GM12878 (cell line): ENCODE measurements around the gene SERPINI1. TPM values are rescaled to one million over a fixed set of nuclear protein-coding genes. Genes with fewer than 3 reads are reported as not detected.

ENCODE experiments used
- ATAC-seq: fragments of 200-7000 bp; cut with Tn5 transposase; 3 replicates; pipeline ENCODE4 v1.9.1; 2020; ENCODE audit warnings: mild to moderate bottlenecking, moderate library complexity
- BruUV-seq: library from RNA; stranded (reverse); fragments of 400-500 nt; replicated peaks from 2 replicates; lab custom pipeline; 2021; lab: Mats Ljungman, UMichigan
- CTCF ChIA-PET: fragments of 300-600 bp; sonication (Branson Sonifier 250); formaldehyde crosslinking; extraction: SDS; loops from one replicate; lab custom pipeline; 2021; ENCODE audit warnings: inconsistent platforms; lab: Yijun Ruan, JAX
- POLR2A ChIA-PET: fragments of 350-600 bp; formaldehyde crosslinking; extraction: SDS; loops from one replicate; lab custom pipeline; 2021; ENCODE audit warnings: inconsistent platforms; lab: Charles Lee
- RAD21 ChIA-PET: fragments of 300-600 bp; sonication (Branson Sonifier 250); formaldehyde crosslinking; loops from one replicate; lab custom pipeline; 2023; ENCODE audit warnings: antibody characterized with exemption; ENCODE audit not compliant: unreplicated experiment; lab: Charles Lee
- SMC1A ChIA-PET: fragments of 300-600 bp; sonication (Branson Sonifier 250); formaldehyde crosslinking; loops from one replicate; lab custom pipeline; 2023; ENCODE audit not compliant: unreplicated experiment, uncharacterized antibody; lab: Charles Lee
- DNase-seq: peaks from one replicate; pipeline ENCODE4 v3.0.0-alpha.2; 2011; ENCODE audit warnings: low read depth, low spot score
- FAIRE-seq: peaks from 3 replicates; lab custom pipeline; 2011; peaks lifted over from hg19 to GRCh38; lab: Jason Lieb, UNC
- H2AFZ ChIP-seq: 2 replicates; pipeline ENCODE4 v1.6.0; 2011; ENCODE audit warnings: low read depth, low read length, control low read depth; ENCODE audit not compliant: control insufficient read depth
- H3K27ac ChIP-seq: 2 replicates; pipeline ENCODE4 v1.5.1; 2011; ENCODE audit warnings: control low read depth; ENCODE audit not compliant: control insufficient read depth, insufficient read depth
- H3K27me3 ChIP-seq, 2 experiments: replicated peaks in 1 of 2; 2 replicates each; pipeline versions ENCODE4 v1.6.0 to v1.6.1; 2011; ENCODE audit warnings: low read length in 1 of 2; ENCODE audit not compliant: control insufficient read depth in 2 of 2, insufficient read depth in 2 of 2
- H3K36me3 ChIP-seq, 2 experiments: 2 replicates each; pipeline ENCODE4 v1.5.1; 2011; ENCODE audit warnings: low read length in 1 of 2; ENCODE audit not compliant: control insufficient read depth in 2 of 2, insufficient read depth in 2 of 2
- H3K4me1 ChIP-seq: 2 replicates; pipeline ENCODE4 v1.6.1; 2011; ENCODE audit warnings: mild to moderate bottlenecking, low read length, moderate library complexity, mixed read lengths; ENCODE audit not compliant: control insufficient read depth, insufficient read depth
- H3K4me2 ChIP-seq: 2 replicates; pipeline ENCODE4 v1.6.0; 2011; ENCODE audit warnings: control low read depth; ENCODE audit not compliant: control insufficient read depth, insufficient read depth
- H3K4me3 ChIP-seq: fragments of 200-600 bp; sonication (generic); 2 replicates; pipeline ENCODE4 v1.5.1; 2016
- H3K79me2 ChIP-seq: 2 replicates; pipeline ENCODE4 v1.6.0; 2011; ENCODE audit warnings: low read length; ENCODE audit not compliant: control insufficient read depth, insufficient read depth
- H3K9ac ChIP-seq: 2 replicates; pipeline ENCODE4 v1.8.0; 2011; ENCODE audit warnings: low read length, control low read depth, mixed read lengths; ENCODE audit not compliant: control insufficient read depth, insufficient read depth
- H3K9me3 ChIP-seq: replicated peaks from 3 replicates; pipeline ENCODE4 v1.5.1; 2011; ENCODE audit warnings: mild to moderate bottlenecking, low read length; ENCODE audit not compliant: control insufficient read depth, insufficient read depth
- H4K20me1 ChIP-seq: 2 replicates; pipeline ENCODE4 v1.6.0; 2011; ENCODE audit not compliant: control insufficient read depth, insufficient read depth
- ATF3 ChIP-seq: IDR thresholded peaks from 2 replicates; pipeline ENCODE4 v1.6.1; 2011; ENCODE audit warnings: low read depth, mild to moderate bottlenecking, low read length, moderate library complexity, borderline replicate concordance; ENCODE audit errors: extremely low read depth
- CEBPB ChIP-seq, 2 experiments: fragments of 150-350 bp in 1 of 2; IDR thresholded peaks; 2 replicates each; pipeline ENCODE4 v1.6.1; 2012 to 2014; ENCODE audit warnings: low read depth in 2 of 2, low read length in 2 of 2, borderline replicate concordance in 1 of 2, inconsistent platforms in 1 of 2
- E2F4 ChIP-seq: IDR thresholded peaks from 2 replicates; pipeline ENCODE4 v1.6.1; 2012; ENCODE audit warnings: low read depth, low read length, improper control_type of control experiment
- FOXK2 ChIP-seq: fragments of 450-650 bp; IDR thresholded peaks from 2 replicates; pipeline ENCODE4 v1.6.1; 2017; ENCODE audit warnings: mild to moderate bottlenecking, moderate library complexity
- HDAC6 ChIP-seq: fragments of 200-600 bp; sonication (generic); IDR thresholded peaks from one replicate; pipeline ENCODE4 v1.8.0; 2017; ENCODE audit warnings: antibody characterized with exemption; ENCODE audit not compliant: unreplicated experiment
- HDGF ChIP-seq: fragments of 450-650 bp; IDR thresholded peaks from 2 replicates; pipeline ENCODE4 v1.6.1; 2016; ENCODE audit warnings: antibody characterized with exemption
- NBN ChIP-seq: fragments of 450-650 bp; IDR thresholded peaks from 2 replicates; pipeline ENCODE4 v1.6.1; 2016
- NFYB ChIP-seq: IDR thresholded peaks from 2 replicates; pipeline ENCODE4 v1.6.1; 2011; ENCODE audit warnings: low read depth, mild to moderate bottlenecking, low read length, improper control_type of control experiment, moderate library complexity; ENCODE audit not compliant: insufficient read depth
- NR2C2 ChIP-seq: IDR thresholded peaks from 2 replicates; pipeline ENCODE4 v1.6.1; 2011; ENCODE audit warnings: borderline replicate concordance, low read depth; ENCODE audit not compliant: control insufficient read depth, insufficient read length
- POLR2AphosphoS5 ChIP-seq: IDR thresholded peaks from 2 replicates; pipeline ENCODE4 v1.6.1; 2011; ENCODE audit warnings: mild to moderate bottlenecking, low read length, inconsistent platforms
- SMC3 ChIP-seq: IDR thresholded peaks from 2 replicates; pipeline ENCODE4 v1.6.1; 2011; ENCODE audit warnings: low read length, improper control_type of control experiment, borderline replicate concordance
- SREBF2 ChIP-seq: IDR thresholded peaks from 2 replicates; pipeline ENCODE4 v1.6.1; 2012; ENCODE audit warnings: mild to moderate bottlenecking, low read length
- TARDBP ChIP-seq: IDR thresholded peaks from 2 replicates; pipeline ENCODE4 v1.6.1; 2016; ENCODE audit warnings: borderline replicate concordance
- TBL1XR1 ChIP-seq: IDR thresholded peaks from 2 replicates; pipeline ENCODE4 v1.6.1; 2012; ENCODE audit warnings: low read depth, low read length, improper control_type of control experiment
- ZBTB33 ChIP-seq: fragments of 450-650 bp; IDR thresholded peaks from 2 replicates; pipeline ENCODE4 v1.6.1; 2017; ENCODE audit warnings: mild to moderate bottlenecking
- ZZZ3 ChIP-seq: IDR thresholded peaks from 2 replicates; pipeline ENCODE4 v1.6.1; 2011; ENCODE audit warnings: low read depth; ENCODE audit not compliant: control insufficient read depth, insufficient read length
- WGBS: methylation state at CpG from one replicate; pipeline ENCODE4 v1.1.6; 2016; ENCODE audit warnings: low lambda C conversion rate; ENCODE audit not compliant: insufficient replicate concordance, insufficient coverage; ENCODE audit errors: missing lambda C conversion rate; 5-methylcytosine and 5-hydroxymethylcytosine counted together
- in situ Hi-C: fragments of 300-500 bp; cut with MboI; formaldehyde crosslinking; loops from 9 replicates; pipeline ENCODE4 v1.14.3; 2018; ENCODE audit warnings: mixed read lengths
- intact Hi-C: fragments of 100-400 bp; cut with micrococcal nuclease; formaldehyde crosslinking; loops from one replicate; pipeline ENCODE4 v1.14.2; 2022; ENCODE audit not compliant: unreplicated experiment
- polyA plus RNA-seq, 11 experiments: library from polyadenylated mRNA; depleted of rRNA in 4 of 11; unstranded in 6 of 11; stranded (reverse) in 5 of 11; fragments of >200 nt; fragmentation: Nextera tagmentation in 4 of 11; fragmentation: Illumina TruSeq in 1 of 11; extraction: Ambion mirVana in 4 of 11; extraction: Trizol in 1 of 11; gene quantifications; 1 replicate in 1 of 11; 2 replicates in 10 of 11; pipeline versions ENCODE4 v1.2.1 to v1.2.3, GENCODE V29; 2011 to 2016; ENCODE audit warnings: inconsistent platforms in 2 of 11, missing spikeins in 2 of 11, low read depth in 1 of 11
- total RNA-seq, 4 experiments: library from RNA; depleted of rRNA in 3 of 4; stranded (reverse); fragments of >200 nt in 3 of 4; fragmentation: Illumina TruSeq in 1 of 4; extraction: Trizol in 1 of 4; gene quantifications; 2 replicates each; pipeline versions ENCODE4 v1.2.1 to v1.2.3, GENCODE V29; 2013 to 2021

The SERPINI1 gene
- total and polyA plus RNA-seq, 10 of the 15 experiments (the other 5 are each of a cell fraction or from before 2014, with no cell fraction given): 1.5 to 7.6 (median 3.6) TPM

GRCh38 chr3:167785790-167786189, 50.3 kb downstream of the SERPINI1 start:
- no peaks in the 10 kb centered on the region for H4K20me1 ChIP-seq
- ChIA-PET SMC1A (no interaction called here), POLR2A (no interaction called here), CTCF (no interaction called here), RAD21 (no interaction called here)
- FAIRE-seq (no peak), DNase-seq (no peak), ATAC-seq (no peak)
- no peaks in the 10 kb centered on the region for H3K36me3 ChIP-seq
- BruUV-seq: no TSS peak
- no peak overlapping the region for H2AFZ ChIP-seq
- no peaks in the 10 kb centered on the region for H3K79me2 ChIP-seq
- H3K27me3 ChIP-seq: no peaks in the 10 kb centered on the region; a peak in 1 of 4 replicates
- WGBS: 58% methylated on average over 3 of the region's 3 CpGs
- no peak overlapping the region for H3K4me3 ChIP-seq
- no peaks in the 10 kb centered on the region for H3K9me3 ChIP-seq
- TF ChIP-seq CEBPB (IDR thresholded peaks at IDR 0.05; ENCODE audit: borderline replicate concordance in 1 of 2, low read depth in 2 of 2, low read length in 2 of 2) (no peak), E2F4 (no peak), NBN (no peak), ATF3 (no peak), HDAC6 (no peak), SREBF2 (no peak)
- no peak overlapping the region for H3K9ac ChIP-seq
- intact Hi-C loops: no loop called here
- no peaks in the 10 kb centered on the region for H3K4me1 ChIP-seq
- in situ Hi-C loops: no loop called here
- H3K27ac ChIP-seq: no peak overlapping the region
- no peak overlapping the region for H3K4me2 ChIP-seq

GRCh38 chr3:167787440-167787839, 51.9 kb downstream of the SERPINI1 start:
- no peaks in the 10 kb centered on the region; a peak in 1 of 4 replicates for H3K27me3 ChIP-seq
- ChIA-PET CTCF (no interaction called here), POLR2A (no interaction called here), RAD21 (no interaction called here), SMC1A (interaction anchor here (1.4 kb wide), 1 partner anchor 14 kb away, joined by 4 read pairs; no protein-coding TSS in a partner anchor)
- in situ Hi-C loops (no loop called here), intact Hi-C loops (no loop called here)
- H3K4me3 ChIP-seq: no peak overlapping the region
- no peaks in the 10 kb centered on the region for H4K20me1 ChIP-seq
- ATAC-seq (no peak), FAIRE-seq (no peak), DNase-seq (no peak)
- no peak overlapping the region for H3K27ac ChIP-seq
- H3K4me1 ChIP-seq: no peaks in the 10 kb centered on the region
- no peaks in the 10 kb centered on the region for H3K9me3 ChIP-seq
- no peaks in the 10 kb centered on the region for H3K79me2 ChIP-seq
- no TSS peak for BruUV-seq
- WGBS: 30% methylated on average over 4 of the region's 4 CpGs
- H2AFZ ChIP-seq: no peak overlapping the region
- no peak overlapping the region for H3K4me2 ChIP-seq
- no peak overlapping the region for H3K9ac ChIP-seq
- H3K36me3 ChIP-seq: no peaks in the 10 kb centered on the region
- TF ChIP-seq NR2C2: no peak
- TF ChIP-seq TARDBP: no peak
- TF ChIP-seq HDGF: no peak
- no peak for TF ChIP-seq CEBPB (IDR thresholded peaks at IDR 0.05; ENCODE audit: borderline replicate concordance in 1 of 2, low read depth in 2 of 2, low read length in 2 of 2)
- no peak for TF ChIP-seq FOXK2
- no peak for TF ChIP-seq TBL1XR1
- no peak for TF ChIP-seq POLR2AphosphoS5
- TF ChIP-seq ZZZ3: no peak
- TF ChIP-seq ZBTB33: no peak
- TF ChIP-seq SMC3: no peak
- TF ChIP-seq NFYB: no peak
